Measurements from ENCODE around the gene GNB5.

The GNB5 gene

GRCh38 chr15:52164631-52165265, 26.4 kb downstream of the GNB5 start:
- peak; percentile 68 for DNase-seq

DNA sequence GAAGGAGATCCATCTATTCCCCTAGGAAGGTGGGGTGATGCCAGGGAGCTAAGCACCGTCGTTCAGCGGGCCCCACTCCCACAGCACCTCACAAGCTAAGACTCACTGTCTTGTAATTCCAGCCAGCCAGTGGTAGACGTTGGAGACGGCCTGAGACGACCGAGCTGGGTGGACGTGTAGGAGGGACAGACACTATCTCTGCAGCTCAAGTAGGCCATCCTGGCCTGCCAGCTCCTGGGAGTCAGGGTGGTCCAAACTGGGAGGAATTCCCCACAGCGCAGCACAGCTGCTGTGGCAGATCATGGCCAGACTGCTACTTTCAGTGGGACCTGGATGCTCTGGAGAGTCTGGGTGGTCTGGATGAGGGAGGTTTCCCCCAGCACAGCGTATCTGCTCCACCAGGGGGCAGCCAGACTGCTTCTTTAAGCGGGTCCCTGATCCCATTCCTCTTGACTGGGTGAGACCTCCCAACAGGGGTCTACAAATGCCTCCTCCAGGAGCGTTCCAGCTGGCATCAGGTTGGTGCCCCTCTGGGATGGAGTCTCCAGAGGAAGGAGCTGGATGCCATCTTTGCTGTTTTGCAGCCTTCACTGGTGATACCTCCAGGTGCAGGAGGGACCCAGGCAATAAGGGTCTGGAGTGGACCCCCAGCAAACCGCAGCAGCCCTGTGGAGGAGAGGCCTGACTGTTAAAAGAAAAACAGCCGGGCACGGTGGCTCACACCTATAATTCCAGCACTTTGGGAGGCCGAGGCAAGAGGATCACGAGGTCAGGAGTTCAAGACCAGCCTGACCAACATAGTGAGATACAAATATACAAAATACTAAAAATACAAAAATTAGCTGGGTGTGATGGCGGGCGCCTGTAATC, 27.6 kb downstream of the GNB5 start:
- DNase-seq, result peak; percentile 25

GRCh38 chr15:52162876-52163275, 28.3 kb downstream of the GNB5 start:
- no peak for DNase-seq

GRCh38 chr15:52162260-52162659, 28.9 kb downstream of the GNB5 start:
- no peak for DNase-seq

- DNase-seq, result no peak
Measured at GRCh38 chr15:52161406-52161966, 29.7 kb downstream of the GNB5 start.

- no peak for DNase-seq
Measured at GRCh38 chr15:52159645-52160044, 31.5 kb downstream of the GNB5 start.

DNA sequence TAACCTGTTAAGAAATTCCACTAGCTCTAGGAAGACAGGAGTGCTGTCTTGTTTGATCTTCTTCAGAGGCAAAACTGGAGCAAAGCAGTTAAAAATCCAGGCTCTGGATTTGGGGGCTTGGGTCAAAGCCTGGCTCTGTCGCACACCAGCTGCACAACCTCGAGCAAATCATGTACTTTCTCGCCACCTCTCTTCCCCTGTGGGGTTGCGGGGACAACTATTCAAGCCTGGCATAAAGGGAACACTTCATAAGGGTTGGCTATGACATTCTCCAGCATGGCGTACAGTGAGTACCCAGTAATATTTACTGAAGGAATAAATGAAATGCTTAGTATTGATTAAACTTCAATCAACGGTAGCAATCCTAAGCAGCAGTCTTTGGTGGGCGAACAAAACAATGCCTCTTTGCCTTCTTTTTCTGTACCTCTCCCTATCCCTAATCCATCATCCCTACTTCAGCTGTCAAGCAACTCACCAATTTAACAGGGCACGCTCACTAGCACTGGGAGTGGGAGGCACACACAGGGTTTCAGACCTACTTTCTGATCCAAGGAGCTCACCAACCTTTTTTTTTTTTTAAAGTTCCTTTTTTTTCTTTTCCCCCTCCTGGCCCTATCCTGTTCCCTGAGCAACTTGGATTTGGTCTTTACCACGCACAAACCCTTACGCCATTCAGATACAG, 33.0 kb downstream of the GNB5 start:
- DNase-seq, result no peak

- no peak for DNase-seq
Measured at GRCh38 chr15:52155878-52156277, 35.3 kb downstream of the GNB5 start.

GRCh38 chr15:52154896-52155865, 36.0 kb downstream of the GNB5 start:
- peak; percentile 28 for DNase-seq

DNA sequence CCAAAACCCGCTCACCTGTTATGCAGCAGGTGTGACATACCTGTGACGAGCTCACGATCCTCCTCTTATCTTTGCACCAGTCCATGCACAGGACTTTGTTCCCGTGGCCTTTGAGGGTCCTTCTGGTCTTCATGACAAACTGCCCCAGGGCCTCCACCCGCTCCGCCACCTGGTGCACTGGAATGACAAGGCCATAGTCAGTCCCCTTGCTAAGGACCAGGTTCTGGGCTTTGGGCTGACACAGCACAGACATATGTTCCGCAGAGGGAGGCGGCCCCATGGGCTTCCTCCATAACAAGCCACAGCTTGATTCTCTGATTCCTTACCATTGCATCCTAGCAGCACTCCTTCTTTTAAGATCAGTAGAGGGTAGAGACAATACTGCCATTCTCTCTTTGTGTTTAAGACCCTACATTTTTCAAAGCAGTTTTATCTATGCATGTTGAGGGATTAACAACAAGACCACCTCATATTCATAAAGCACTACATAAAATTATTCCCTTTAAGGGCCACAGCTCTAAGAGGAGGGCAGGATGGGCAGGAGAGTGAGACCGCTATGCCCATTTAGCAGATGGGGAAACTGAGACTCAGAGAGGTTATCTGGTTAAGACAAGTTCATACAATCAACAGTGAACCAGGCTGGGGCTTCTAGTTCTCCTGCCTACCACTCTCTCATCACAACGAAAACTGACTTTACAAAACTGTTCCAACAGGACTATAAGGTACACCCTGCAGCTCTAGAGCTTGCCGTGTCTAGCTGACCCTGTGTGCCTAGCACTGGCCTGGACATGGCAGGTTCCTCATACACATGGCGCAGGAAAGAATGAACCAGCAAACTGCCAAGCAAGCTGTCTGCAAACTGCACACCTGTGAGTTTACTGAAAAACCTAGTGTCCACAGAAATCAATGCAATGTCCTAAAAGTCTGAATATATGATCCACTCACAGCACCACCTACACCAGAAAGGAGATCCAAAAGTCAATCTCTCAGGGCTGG, 37.0 kb downstream of the GNB5 start:
- DNase-seq, result no peak

GRCh38 chr15:52151353-52151752, 39.8 kb downstream of the GNB5 start:
- no peak for DNase-seq

DNA sequence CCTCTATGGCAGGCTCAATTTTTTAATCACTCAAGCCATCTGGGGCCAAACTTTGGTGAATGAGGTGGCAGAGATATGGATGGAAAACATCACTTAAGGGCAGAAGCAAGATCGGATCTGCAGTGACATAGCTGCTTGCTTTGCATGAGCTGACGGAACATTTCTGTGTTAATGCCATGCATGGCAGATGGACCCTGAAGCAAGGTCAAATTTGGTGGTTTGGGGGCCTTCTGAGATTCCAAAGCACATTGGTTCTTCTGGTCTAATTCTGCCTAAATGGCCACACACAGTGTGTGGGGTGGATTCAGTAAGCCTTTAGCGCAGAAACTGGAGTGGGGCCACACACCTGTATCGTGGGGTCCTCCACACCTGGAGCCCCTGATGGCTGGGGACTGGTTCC, 40.3 kb downstream of the GNB5 start:
- DNase-seq, result no peak

DNA sequence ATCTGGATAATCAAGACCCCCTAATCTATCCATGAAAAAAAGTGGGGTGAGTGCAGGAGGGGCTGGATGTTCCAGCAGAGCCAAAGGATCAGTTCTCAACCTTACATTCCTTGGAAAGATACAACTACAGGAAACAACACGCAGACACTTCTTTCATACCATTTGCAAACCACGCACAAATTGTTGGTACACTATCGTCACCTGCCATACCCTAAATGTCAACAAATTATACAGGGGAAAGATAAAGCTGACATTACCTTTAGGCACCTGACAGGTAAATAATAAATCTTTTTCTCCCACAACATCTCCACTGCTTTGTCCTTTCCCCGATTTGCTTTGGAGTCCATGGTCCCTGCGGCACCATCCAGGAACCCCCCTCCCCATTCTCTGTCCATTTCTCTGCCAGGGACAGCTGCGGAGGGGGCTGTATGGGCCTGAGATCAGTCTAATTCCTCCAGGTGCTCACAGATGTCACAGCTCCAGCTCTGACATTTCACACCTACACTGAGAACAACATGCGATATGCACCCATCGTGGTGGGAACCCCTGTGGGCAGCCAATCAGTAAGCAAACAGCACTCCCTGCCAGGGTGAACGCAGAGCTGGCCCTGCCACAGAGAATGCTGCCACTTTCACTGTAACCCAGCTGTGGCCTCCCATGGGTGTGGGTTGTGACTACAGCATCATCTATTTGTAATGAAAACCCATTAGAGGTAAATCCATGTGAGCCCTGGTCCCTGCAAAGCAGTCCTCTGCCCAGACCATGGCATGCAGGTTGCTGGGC, 41.0 kb downstream of the GNB5 start:
- no peak for DNase-seq

- DNase-seq, result no peak
Measured at GRCh38 chr15:52148403-52148802, 42.8 kb downstream of the GNB5 start.

GRCh38 chr15:52146776-52147175, 44.4 kb downstream of the GNB5 start:
- no peak for DNase-seq

DNA sequence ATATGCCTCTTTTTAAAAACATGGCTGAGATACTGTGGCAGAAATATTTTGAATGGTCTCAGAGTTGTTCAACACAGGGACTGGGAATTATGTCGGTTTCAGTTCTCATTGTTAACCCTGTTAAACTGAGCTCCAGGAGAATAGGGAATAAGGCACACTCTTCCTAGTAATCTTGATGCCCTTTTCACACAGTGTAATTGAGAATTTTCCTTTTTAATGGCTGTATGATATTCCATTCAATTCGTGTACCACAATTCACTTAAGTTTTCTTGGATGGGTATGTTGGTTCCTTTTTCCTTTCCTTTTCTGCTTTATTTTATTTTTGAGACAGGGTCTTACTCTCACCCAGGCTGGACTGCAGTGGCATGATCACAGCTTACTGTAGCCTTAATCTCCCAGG, 44.9 kb downstream of the GNB5 start:
- no peak for DNase-seq

- no peak for DNase-seq
Measured at GRCh38 chr15:52144656-52145178, 46.5 kb downstream of the GNB5 start.

GRCh38 chr15:52143873-52144272, 47.3 kb downstream of the GNB5 start:
- DNase-seq, result no peak

- no peak for DNase-seq
Measured at GRCh38 chr15:52140646-52141045, 50.5 kb downstream of the GNB5 start.
